SK-N-SH (cell line): Measurements from ENCODE around the gene TBX2. TPM values are rescaled to one million over a fixed set of nuclear protein-coding genes. Genes with fewer than 3 reads are reported as not detected.

Experiments used
- CTCF ChIA-PET: fragments of 300-600, 350-600 bp; formaldehyde crosslinking; extraction: SDS; loops from one replicate; lab custom pipeline; 2021; lab: Yijun Ruan, JAX
- POLR2A ChIA-PET: fragments of 350-600 bp; sonication (Branson Sonifier 250); formaldehyde crosslinking; extraction: SDS; loops from one replicate; lab custom pipeline; 2020; ENCODE audit warnings: antibody characterized with exemption, inconsistent platforms; lab: Yijun Ruan, JAX
- DNase-seq: peaks from one replicate; pipeline ENCODE4 v3.0.0; 2012
- H2AFZ ChIP-seq: fragments of 200-600 bp; sonication (generic); 2 replicates; pipeline ENCODE4 v1.8.1; 2016; ENCODE audit warnings: antibody characterized with exemption, mild to moderate bottlenecking, low read depth
- H3F3A ChIP-seq: fragments of 200-600 bp; sonication (generic); replicated peaks from 2 replicates; pipeline ENCODE3; 2016; ENCODE audit warnings: antibody characterized with exemption, mild to moderate bottlenecking; ENCODE audit not compliant: insufficient read depth
- H3K27ac ChIP-seq, 2 experiments: fragments of 200-500 bp in 1 of 2; fragments of 200-600 bp in 1 of 2; sonication (Bioruptor generic) in 1 of 2; sonication (generic), shearing (Covaris generic) in 1 of 2; 2 replicates each; pipeline versions ENCODE4 v1.5.1 to v1.6.1; 2014 to 2016; ENCODE audit warnings: low read depth in 2 of 2, inconsistent platforms in 1 of 2, low read length in 1 of 2, mild to moderate bottlenecking in 1 of 2, mixed read lengths in 1 of 2
- H3K27me3 ChIP-seq: fragments of 200-600 bp; sonication (generic), shearing (Covaris generic); 2 replicates; pipeline ENCODE4 v1.6.1; 2016; ENCODE audit warnings: mixed run types; ENCODE audit not compliant: insufficient read depth
- H3K36me3 ChIP-seq, 2 experiments: fragments of 200-500 bp in 1 of 2; fragments of 200-600 bp in 1 of 2; sonication (Bioruptor generic) in 1 of 2; sonication (generic) in 1 of 2; replicated peaks in 1 of 2; 2 replicates each; pipeline versions ENCODE3 to v1.5.1; 2014 to 2016; ENCODE audit warnings: low read length in 1 of 2, mild to moderate bottlenecking in 1 of 2; ENCODE audit not compliant: insufficient read depth in 2 of 2, control insufficient read depth in 1 of 2
- H3K4me1 ChIP-seq, 2 experiments: fragments of 200-500 bp in 1 of 2; fragments of 200-600 bp in 1 of 2; sonication (Bioruptor generic) in 1 of 2; sonication (generic), shearing (Covaris generic) in 1 of 2; 2 replicates each; pipeline versions ENCODE4 v1.5.1 to v1.6.1; 2014 to 2016; ENCODE audit warnings: low read depth in 1 of 2, low read length in 1 of 2, mixed run types in 1 of 2; ENCODE audit not compliant: insufficient read depth in 2 of 2, control insufficient read depth in 1 of 2
- H3K4me2 ChIP-seq: fragments of 200-600 bp; sonication (generic), shearing (Covaris generic); 2 replicates; pipeline ENCODE4 v1.6.1; 2017; ENCODE audit warnings: mixed run types
- H3K4me3 ChIP-seq, 2 experiments: fragments of 200-500 bp in 1 of 2; fragments of 200-600 bp in 1 of 2; sonication (Bioruptor generic) in 1 of 2; sonication (generic), shearing (Covaris generic) in 1 of 2; 2 replicates each; pipeline versions ENCODE4 v1.5.1 to v1.8.1; 2014 to 2016; ENCODE audit warnings: low read depth in 2 of 2, inconsistent platforms in 1 of 2, low read length in 1 of 2, mild to moderate bottlenecking in 1 of 2, mixed read lengths in 1 of 2, moderate library complexity in 1 of 2
- H3K79me2 ChIP-seq: fragments of 200-600 bp; sonication (generic); 2 replicates; pipeline ENCODE4 v1.8.1; 2017; ENCODE audit warnings: mild to moderate bottlenecking; ENCODE audit not compliant: insufficient read depth
- H3K9ac ChIP-seq: fragments of 200-600 bp; sonication (generic); 2 replicates; pipeline ENCODE4 v1.6.1; 2017; ENCODE audit warnings: mixed run types
- H3K9me2 ChIP-seq: fragments of 200-600 bp; sonication (generic); 2 replicates; pipeline ENCODE4 v1.6.1; 2017; ENCODE audit warnings: mixed run types
- H3K9me3 ChIP-seq: fragments of 200-600 bp; sonication (generic); 2 replicates; pipeline ENCODE4 v1.6.1; 2017; ENCODE audit warnings: mixed run types, mild to moderate bottlenecking, moderate library complexity
- H4K20me1 ChIP-seq: fragments of 200-600 bp; sonication (generic); 2 replicates; pipeline ENCODE4 v1.6.1; 2017; ENCODE audit warnings: mild to moderate bottlenecking, mixed run types; ENCODE audit not compliant: insufficient read depth
- EZH2phosphoT487 ChIP-seq: fragments of 200-600 bp; sonication (generic); IDR thresholded peaks from 2 replicates; pipeline ENCODE4 v1.6.1; 2017; ENCODE audit warnings: low read depth, mixed run types, mild to moderate bottlenecking, antibody characterized with exemption, moderate library complexity, borderline replicate concordance
- FOXM1 ChIP-seq: IDR thresholded peaks from 2 replicates; pipeline ENCODE4 v1.4.0; 2012; ENCODE audit warnings: low read depth, mild to moderate bottlenecking
- MEF2A ChIP-seq: IDR thresholded peaks from 2 replicates; pipeline ENCODE4 v1.4.0; 2012; ENCODE audit warnings: low read depth, borderline replicate concordance
- MXI1 ChIP-seq: IDR thresholded peaks from 2 replicates; pipeline ENCODE4 v1.6.1; 2012; ENCODE audit warnings: mild to moderate bottlenecking, low read depth, low read length, improper control_type of control experiment
- NFIC ChIP-seq: IDR thresholded peaks from 2 replicates; pipeline ENCODE4 v1.4.0; 2012; ENCODE audit warnings: borderline replicate concordance
- POLR2AphosphoS5 ChIP-seq: IDR thresholded peaks from 2 replicates; pipeline ENCODE4 v1.6.1; 2012; ENCODE audit warnings: low read depth, low read length
- RCOR1 ChIP-seq: fragments of 150-350 bp; IDR thresholded peaks from 2 replicates; pipeline ENCODE4 v1.6.1; 2017; ENCODE audit warnings: antibody characterized with exemption, low read length
- TEAD4 ChIP-seq: IDR thresholded peaks from 2 replicates; pipeline ENCODE4 v1.4.0; 2012; ENCODE audit warnings: mild to moderate bottlenecking, borderline replicate concordance; ENCODE audit not compliant: insufficient read depth
- YY1 ChIP-seq: IDR thresholded peaks from 2 replicates; pipeline ENCODE4 v1.4.0; 2012; ENCODE audit warnings: low read depth, mild to moderate bottlenecking
- WGBS: methylation state at CpG from one replicate; pipeline ENCODE4 v1.1.6; 2017; ENCODE audit warnings: low lambda C conversion rate; 5-methylcytosine and 5-hydroxymethylcytosine counted together
- polyA plus RNA-seq, 3 experiments: library from polyadenylated mRNA; depleted of rRNA; stranded (reverse); fragments of >200 nt; gene quantifications; 2 replicates each; pipeline ENCODE4 v1.2.3, GENCODE V29; 2012
- TF ChIP-seq, protein P1 (sequence below): IDR thresholded peaks from 2 replicates; pipeline ENCODE4 v1.6.1; 2012; ENCODE audit warnings: mild to moderate bottlenecking, low read depth, low read length, moderate library complexity
- TF ChIP-seq, protein P2 (sequence below): fragments of 200-600 bp; sonication (generic); IDR thresholded peaks from 2 replicates; pipeline ENCODE4 v1.6.1; 2017; ENCODE audit warnings: antibody characterized with exemption, mild to moderate bottlenecking, moderate library complexity
- TF ChIP-seq, protein P3 (sequence below): IDR thresholded peaks from 2 replicates; pipeline ENCODE4 v1.4.0; 2012; ENCODE audit warnings: low read depth, borderline replicate concordance

Gene TBX2
- polyA plus RNA-seq, 1 of the 3 experiments (the other 2 are of a cell fraction) = 57.8 TPM

DNA sequence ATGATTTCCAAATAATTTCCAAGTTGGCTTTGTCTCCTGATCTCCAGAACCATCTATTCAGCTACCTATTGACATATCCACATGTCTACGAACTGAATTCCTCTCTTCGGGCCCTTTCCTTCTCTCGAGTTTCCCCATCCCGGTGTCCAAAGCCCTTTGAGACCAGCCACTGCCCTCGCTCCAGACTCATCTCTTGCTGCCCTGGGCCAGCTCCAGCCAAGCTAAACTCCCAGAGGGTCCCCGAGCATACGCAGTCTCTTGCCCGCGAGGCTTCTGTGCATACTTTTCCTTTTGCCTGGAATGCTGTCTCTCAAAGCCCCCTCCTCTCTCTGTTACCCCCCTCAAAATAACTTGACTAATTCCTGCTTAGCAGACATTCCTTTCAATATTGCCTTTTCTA is 27.2 kb upstream of the TBX2 start:
- no peak overlapping the region for H3K27ac ChIP-seq
- H3K4me3 ChIP-seq = no peak overlapping the region
- no peak overlapping the region for H3K9ac ChIP-seq
- no peaks in the 10 kb centered on the region for H3K27me3 ChIP-seq
- no peaks in the 10 kb centered on the region for H3K79me2 ChIP-seq
- no peak overlapping the region for H2AFZ ChIP-seq
- H3K9me3 ChIP-seq = no peaks in the 10 kb centered on the region
- POLR2A ChIA-PET = no interaction called here
- TF ChIP-seq YY1 = no peak
- TF ChIP-seq NFIC = no peak
- TF ChIP-seq, protein P1, sequence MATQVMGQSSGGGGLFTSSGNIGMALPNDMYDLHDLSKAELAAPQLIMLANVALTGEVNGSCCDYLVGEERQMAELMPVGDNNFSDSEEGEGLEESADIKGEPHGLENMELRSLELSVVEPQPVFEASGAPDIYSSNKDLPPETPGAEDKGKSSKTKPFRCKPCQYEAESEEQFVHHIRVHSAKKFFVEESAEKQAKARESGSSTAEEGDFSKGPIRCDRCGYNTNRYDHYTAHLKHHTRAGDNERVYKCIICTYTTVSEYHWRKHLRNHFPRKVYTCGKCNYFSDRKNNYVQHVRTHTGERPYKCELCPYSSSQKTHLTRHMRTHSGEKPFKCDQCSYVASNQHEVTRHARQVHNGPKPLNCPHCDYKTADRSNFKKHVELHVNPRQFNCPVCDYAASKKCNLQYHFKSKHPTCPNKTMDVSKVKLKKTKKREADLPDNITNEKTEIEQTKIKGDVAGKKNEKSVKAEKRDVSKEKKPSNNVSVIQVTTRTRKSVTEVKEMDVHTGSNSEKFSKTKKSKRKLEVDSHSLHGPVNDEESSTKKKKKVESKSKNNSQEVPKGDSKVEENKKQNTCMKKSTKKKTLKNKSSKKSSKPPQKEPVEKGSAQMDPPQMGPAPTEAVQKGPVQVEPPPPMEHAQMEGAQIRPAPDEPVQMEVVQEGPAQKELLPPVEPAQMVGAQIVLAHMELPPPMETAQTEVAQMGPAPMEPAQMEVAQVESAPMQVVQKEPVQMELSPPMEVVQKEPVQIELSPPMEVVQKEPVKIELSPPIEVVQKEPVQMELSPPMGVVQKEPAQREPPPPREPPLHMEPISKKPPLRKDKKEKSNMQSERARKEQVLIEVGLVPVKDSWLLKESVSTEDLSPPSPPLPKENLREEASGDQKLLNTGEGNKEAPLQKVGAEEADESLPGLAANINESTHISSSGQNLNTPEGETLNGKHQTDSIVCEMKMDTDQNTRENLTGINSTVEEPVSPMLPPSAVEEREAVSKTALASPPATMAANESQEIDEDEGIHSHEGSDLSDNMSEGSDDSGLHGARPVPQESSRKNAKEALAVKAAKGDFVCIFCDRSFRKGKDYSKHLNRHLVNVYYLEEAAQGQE = no peak
- no peak for TF ChIP-seq POLR2AphosphoS5
- TF ChIP-seq MXI1 = no peak
- TF ChIP-seq, protein P2, sequence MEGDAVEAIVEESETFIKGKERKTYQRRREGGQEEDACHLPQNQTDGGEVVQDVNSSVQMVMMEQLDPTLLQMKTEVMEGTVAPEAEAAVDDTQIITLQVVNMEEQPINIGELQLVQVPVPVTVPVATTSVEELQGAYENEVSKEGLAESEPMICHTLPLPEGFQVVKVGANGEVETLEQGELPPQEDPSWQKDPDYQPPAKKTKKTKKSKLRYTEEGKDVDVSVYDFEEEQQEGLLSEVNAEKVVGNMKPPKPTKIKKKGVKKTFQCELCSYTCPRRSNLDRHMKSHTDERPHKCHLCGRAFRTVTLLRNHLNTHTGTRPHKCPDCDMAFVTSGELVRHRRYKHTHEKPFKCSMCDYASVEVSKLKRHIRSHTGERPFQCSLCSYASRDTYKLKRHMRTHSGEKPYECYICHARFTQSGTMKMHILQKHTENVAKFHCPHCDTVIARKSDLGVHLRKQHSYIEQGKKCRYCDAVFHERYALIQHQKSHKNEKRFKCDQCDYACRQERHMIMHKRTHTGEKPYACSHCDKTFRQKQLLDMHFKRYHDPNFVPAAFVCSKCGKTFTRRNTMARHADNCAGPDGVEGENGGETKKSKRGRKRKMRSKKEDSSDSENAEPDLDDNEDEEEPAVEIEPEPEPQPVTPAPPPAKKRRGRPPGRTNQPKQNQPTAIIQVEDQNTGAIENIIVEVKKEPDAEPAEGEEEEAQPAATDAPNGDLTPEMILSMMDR = no peak
- no peak for TF ChIP-seq EZH2phosphoT487
- TF ChIP-seq, protein P3, sequence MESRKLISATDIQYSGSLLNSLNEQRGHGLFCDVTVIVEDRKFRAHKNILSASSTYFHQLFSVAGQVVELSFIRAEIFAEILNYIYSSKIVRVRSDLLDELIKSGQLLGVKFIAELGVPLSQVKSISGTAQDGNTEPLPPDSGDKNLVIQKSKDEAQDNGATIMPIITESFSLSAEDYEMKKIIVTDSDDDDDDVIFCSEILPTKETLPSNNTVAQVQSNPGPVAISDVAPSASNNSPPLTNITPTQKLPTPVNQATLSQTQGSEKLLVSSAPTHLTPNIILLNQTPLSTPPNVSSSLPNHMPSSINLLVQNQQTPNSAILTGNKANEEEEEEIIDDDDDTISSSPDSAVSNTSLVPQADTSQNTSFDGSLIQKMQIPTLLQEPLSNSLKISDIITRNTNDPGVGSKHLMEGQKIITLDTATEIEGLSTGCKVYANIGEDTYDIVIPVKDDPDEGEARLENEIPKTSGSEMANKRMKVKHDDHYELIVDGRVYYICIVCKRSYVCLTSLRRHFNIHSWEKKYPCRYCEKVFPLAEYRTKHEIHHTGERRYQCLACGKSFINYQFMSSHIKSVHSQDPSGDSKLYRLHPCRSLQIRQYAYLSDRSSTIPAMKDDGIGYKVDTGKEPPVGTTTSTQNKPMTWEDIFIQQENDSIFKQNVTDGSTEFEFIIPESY = no peak
- no peak for TF ChIP-seq RCOR1
- no peak for TF ChIP-seq MEF2A
- no peak for TF ChIP-seq TEAD4
- TF ChIP-seq FOXM1 = no peak
- 96% methylated on average over 9 of the region's 9 CpGs for WGBS
- H3F3A ChIP-seq = peaks cover 6% of the 10 kb centered on the region
- CTCF ChIA-PET = interaction anchor here (0.7 to 1.6 kb wide), 5 partner anchors 8 to 213 kb away, joined by 3 to 5 read pairs (median 3); no protein-coding TSS in a partner anchor
- no peaks in the 10 kb centered on the region for H4K20me1 ChIP-seq
- H3K9me2 ChIP-seq = no peaks in the 10 kb centered on the region
- no peak overlapping the region for H3K4me2 ChIP-seq
- peaks cover 0 to 7% of the 10 kb centered on the region in 2 experiments; a peak in 1 of 4 replicates for H3K4me1 ChIP-seq
- no peak for DNase-seq
- H3K36me3 ChIP-seq = no peaks in the 10 kb centered on the region
